Embryonic facial prominence (tissue), 1 donor: Measurements from ENCODE around the gene RPAP3.

Experiments
- DNase-seq: peaks from one replicate; pipeline ENCODE4 v3.0.0-alpha.2; 2016; ENCODE audit errors: extremely low spot score

The RPAP3 gene

DNA sequence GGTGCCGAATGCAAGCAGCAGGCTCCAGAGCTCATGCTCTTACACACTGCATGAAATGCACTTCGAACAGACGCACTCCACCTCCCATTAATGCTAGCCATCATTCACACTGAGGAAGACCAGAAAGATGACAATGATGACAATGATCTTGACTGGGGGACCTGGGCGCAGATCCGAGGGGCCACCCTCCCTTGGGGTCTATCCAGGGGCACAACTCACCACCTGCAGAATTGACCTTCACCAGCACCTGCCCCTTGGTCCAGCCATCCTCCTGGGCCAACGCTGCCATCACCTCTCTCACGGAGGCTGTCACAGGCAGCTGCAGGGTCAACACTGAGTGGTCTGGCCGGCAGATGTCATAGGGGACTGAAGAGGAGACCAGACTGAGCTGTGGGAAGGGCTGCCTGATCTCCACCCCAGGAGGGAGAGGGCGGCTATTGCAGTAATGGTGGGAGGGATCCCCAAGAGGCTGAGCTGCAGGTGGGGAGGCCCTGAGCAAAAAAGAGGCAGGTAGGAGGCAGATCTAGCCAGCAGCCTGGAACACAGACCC is 37.6 kb upstream of the RPAP3 start:
- no peak for DNase-seq

- DNase-seq = no peak
Observed at GRCh38 chr12:47742253-47742825, 36.5 kb upstream of the RPAP3 start.

- no peak for DNase-seq
Observed at GRCh38 chr12:47741340-47741703, 35.5 kb upstream of the RPAP3 start.

DNA sequence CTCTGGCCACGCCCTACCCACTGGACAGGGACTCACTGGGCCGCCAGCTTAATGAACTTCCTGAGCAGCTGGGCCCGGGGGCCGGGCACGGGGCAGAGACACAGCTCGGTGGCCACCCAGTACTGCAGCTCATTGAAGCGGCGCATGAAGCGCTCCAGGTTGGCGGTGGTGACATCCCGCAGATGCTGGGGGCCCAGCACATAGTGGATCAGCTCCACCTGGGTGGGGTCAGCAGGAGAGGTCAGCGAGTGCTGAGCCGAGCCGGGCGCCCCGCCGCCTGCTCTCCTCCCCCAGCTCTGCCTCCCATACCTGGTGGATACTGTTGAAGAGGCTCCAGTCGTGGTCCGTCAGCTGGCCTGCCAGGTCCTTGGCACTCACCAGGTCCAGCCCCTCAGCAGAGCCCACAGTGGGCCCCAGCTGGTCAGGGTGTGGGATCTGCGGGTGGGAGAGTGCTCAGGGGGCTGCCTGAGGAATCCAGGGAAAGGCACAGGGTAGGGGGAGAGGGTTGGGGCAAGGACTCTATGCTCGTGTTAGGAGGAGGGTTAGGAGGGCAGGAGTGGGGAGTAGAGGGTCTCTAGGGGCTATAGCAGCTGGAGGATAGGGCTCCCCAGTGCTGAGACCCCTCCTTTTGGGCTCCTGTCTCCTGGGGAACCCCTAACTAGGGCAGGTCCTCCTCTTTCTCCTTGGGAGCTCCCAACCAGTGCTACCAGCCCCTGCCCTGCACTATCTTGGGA is 34.9 kb upstream of the RPAP3 start:
- no peak for DNase-seq

DNA sequence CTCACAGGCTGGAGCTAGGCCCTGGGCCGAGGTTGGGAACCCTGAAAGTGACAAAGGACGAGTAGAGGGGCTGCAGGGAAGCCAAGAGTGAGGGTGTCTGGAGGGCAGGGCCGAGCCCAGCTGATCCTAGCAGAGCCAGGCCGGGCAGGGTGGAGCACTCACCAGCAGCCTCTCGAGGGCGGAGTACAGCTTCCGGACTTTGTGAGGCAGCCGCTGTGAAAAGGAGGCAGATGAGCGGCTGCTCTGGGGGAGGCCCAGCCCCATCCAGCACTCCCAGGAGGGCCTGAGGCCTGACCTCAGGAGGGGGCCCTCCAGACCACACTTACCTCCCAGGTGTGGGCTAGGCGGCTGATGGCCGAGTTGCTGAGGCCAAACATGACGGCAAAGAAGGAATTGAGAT is 34.1 kb upstream of the RPAP3 start:
- no peak for DNase-seq

DNA sequence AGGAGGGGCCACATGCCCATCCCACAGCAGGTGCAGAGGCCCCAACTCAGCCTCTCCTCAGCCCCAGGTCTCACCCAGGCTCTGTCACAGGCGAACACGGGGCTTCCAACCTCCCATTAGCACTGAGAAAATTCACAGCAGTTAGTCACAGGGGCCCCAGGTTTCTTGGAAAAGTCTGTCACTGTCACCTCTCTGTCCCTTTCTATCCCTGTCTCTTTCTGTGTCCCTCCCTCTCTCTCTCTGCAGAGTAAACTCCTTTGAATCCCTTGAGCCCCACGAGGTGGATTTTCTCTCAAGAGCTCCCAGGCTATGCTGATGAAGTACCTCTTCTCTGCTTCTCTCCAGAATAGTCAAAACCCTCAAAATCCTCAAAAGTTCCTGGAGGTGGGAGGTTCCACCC is 33.5 kb upstream of the RPAP3 start:
- DNase-seq = no peak

- DNase-seq = no peak
Observed at GRCh38 chr12:47737936-47738594, 32.2 kb upstream of the RPAP3 start.

- DNase-seq = no peak
Observed at GRCh38 chr12:47736877-47737676, 31.2 kb upstream of the RPAP3 start.

DNA sequence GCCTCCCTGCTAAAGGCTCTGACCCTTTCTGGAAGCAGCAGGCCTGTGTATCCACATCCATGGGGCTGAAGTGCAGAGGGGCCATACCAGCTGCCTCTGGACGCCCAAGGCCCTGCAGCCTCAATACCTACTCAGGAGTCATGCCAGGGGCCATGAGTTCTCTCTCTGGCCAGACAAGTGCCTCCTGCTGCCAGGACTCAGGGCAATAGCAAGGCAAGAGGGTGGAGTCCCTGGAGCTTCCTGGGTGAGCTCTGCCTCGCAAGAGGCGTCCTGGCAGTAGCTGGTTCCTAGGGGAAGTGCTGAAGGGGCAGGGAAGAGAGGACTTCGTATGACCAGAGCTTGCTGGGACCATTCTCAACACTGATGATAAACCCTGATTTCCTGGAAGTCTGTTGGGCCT is 30.4 kb upstream of the RPAP3 start:
- no peak for DNase-seq

DNA sequence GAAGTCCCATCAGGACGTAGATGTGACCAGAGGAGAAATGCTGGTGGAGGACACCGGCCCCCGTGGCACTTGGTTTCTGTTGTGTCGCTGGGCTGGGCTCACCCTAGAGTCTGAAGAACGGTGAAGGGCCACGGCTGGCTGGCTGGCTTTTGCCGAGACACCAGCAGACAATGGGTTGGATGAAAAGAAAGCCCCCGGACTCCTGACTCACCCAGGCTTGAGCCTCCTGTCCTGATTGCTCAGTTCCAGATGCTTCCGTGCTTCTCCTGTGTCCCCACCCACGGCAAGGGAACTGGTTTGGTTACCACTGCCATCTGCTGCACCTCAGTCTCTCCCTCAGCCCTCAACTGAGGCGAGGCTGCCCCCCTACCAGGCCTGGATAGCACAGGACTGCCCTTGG is 29.8 kb upstream of the RPAP3 start:
- no peak for DNase-seq

DNA sequence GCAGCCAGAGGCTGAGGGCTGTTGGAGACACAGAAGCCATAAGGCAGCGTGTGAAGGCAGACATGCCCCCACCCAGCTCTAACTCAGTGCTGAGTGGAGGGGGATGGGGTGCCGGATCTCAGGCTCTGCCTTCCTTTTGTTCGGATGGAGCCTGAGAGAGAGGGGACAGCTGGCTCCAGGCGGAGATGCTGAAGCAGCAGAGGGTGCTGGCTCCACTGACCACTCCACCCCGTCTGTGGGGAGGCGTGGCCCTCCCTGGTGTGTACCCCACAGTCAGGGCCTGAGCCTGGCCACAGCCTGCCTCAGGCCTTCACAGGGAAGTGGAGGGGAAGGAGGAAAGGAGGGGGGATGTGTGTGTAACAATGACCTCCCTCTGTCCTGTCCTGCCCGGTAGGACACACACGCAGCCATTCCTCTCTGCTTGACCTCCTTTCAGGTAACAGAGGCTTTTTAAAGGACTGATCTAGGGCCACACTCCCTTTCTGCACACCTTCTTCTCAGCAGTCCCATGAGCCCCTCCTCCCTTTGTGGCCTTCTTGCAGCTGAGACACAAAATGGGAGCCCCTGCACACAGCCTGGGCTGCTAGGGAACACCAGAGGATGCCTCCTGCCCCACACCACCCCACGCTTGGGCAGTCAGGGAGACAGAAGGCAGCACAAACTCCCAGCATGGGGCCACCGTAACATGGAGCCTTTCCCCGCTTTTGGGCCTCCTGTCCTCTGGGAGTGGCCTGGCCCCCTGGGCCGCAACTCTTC is 29.1 kb upstream of the RPAP3 start:
- no peak for DNase-seq

DNA sequence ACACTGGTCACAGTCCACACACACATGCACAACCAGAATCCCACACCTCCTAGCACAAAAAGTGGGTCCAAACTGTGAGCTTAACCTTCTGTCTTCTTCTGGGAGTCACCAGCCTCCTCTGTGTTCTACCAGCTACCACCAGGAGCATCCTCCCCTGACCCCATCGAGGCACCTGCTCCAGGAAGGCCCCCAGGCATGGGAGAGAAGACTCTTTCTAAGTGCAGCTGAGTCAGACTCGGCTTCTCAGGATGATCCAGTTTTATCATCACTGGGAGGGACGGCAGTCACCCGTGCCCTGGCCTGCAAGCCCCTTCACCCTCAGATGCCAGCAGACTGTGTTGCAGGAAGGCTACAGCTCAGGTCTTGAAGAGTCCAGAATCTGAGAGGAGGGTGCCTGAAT is 27.3 kb upstream of the RPAP3 start:
- DNase-seq = no peak

GRCh38 chr12:47732504-47732903 is 26.7 kb upstream of the RPAP3 start:
- DNase-seq = no peak

DNA sequence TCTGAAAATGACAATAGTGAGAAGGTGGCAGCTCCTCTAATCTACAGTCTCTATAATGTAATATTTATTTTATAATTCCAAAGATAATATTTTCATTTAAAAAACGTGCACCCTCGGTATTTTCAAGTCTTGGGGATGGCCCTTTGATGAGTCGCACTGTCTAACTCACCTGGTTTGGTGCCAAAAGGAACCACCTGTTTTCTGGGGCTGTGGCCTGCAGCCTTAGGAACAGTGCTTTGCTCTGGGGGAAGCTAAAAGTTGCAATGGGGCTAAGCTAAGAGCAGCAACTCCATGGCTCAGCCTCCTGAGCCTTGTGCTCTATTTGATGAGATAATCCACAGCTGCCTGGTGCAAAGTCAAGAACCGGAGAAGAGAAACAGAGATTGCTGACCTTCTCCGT is 25.9 kb upstream of the RPAP3 start:
- no peak for DNase-seq

DNA sequence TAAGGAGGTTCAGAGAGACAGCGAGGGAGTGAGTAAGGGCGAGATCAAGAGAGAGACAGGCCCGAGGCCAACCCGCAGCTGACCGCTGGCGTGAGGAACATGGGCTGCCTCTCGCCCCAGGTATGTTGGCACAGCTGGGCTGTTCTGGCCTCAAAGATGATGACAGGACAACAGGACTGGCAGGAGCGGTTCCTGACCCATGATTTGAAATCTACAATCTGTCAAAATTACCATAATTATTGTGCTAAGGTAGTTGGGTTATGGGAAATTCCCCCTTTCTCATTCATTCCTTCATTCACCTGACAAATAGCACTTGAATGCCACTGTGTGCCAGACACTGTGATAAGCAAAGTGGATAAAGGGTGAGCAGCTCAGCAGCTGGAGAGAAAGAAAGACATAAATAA is 24.5 kb upstream of the RPAP3 start:
- DNase-seq = no peak

- DNase-seq = no peak
Observed at GRCh38 chr12:47729233-47729632, 23.4 kb upstream of the RPAP3 start.

DNA sequence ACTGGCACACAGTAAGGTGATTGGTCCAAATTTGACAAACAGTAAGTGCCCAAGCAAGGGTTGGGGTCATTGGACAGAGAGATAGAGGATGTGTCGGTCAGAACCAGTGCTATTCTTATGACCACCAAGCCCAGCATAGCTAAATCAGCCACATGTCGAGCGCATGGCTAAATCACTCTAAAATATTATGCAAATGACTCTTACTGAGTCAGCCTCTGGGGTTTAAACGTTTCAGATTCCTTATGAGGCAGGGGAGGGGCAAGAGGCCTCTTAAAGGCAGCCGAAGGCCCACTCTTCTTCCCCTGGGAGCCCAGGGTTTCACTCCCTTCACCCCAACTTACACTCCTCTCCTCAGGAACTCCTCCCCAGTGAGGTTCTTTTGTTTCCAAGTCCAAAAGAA is 20.1 kb upstream of the RPAP3 start:
- no peak for DNase-seq

- no peak for DNase-seq
Observed at GRCh38 chr12:47725091-47725772, 19.4 kb upstream of the RPAP3 start, which contains the start of gene ENDOU. Gene ENDOU, minus strand, starts transcription at chr12:47725490. Its CDS starts 77 bp downstream, at chr12:47725413.

GRCh38 chr12:47722941-47723631 is 17.3 kb upstream of the RPAP3 start:
- DNase-seq = no peak

DNA sequence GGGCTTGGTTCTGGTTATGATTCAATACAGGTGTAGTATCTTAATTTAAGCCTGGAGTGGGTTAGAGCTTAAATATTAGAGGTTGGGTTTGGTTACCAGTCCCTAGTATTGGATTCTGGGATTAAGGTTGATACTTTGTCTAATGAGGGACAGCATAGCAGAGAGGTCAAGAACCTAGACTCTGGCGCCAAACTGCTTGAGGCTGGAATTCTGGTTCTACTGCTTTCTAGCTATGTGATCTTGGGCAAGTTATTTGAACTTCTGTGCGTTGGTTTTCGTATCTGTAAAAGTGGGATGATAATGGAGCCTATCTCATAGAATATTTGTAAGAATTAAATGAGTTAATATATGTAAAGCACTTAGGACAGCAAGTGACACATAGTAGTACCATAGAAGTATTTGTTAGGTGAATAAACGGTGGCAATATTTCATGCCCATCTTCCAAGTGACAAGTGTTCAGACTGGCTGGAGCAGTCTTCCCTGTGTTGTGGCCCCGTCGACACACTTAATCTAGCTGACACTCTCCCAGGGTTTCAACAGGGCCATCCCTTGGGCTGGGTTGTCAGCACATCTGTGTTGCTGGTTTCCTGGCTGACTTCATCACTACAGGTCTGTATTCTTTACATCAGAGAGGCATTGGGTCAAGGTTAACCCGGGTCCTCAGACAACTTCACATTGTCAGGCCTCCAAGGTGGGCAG is 16.5 kb upstream of the RPAP3 start:
- DNase-seq = no peak
